Stimulated activated CD4-positive, alpha-beta T cell treated with anti-CD3 and anti-CD28 coated beads, TNF-alpha, amount 100 ng/mL, for 48 hours (primary cell): ENCODE measurements around the gene ING4.

ENCODE experiments used
- DNase-seq, 3 donors: peaks; one replicate each; pipeline ENCODE4 v3.0.0-alpha.2; 2020; ENCODE audit warnings: low read depth in 3 of 3

Gene ING4

DNA sequence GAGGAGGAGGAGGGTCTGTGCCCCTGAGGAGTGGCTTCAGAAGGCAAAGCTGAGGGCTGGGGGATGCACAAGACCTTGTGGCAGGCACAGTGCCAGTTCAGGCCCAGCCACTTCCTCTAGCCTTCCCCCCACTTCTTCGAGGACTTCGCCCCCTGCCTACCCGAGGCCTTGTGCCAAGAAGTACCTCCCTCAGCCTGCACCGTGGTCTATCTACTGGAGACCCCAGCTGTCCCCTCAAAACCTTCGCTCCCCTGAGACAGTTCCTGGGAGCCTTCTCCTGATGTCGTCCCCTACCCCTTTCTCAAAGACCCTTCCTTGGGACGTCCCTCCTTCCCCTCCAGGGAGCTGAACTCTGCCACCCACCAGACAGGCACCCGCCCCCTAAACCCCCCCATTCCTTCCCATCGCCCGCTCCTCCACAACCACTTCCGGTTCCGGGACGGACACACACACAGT, 25.7 kb upstream of the ING4 start:
- peak in 1 of 3 donors; percentile 23 for DNase-seq

- DNase-seq: no peak
These were observed 22.9 kb upstream of the ING4 start for GRCh38 chr12:6685814-6686213.

GRCh38 chr12:6684609-6685008, 21.7 kb upstream of the ING4 start:
- peak in 2 of 3 donors; percentile 22 to 60 for DNase-seq

- no peak for DNase-seq
These were observed 14.0 kb upstream of the ING4 start for GRCh38 chr12:6676962-6677361.

GRCh38 chr12:6672143-6672542, 9.2 kb upstream of the ING4 start:
- DNase-seq: no peak

DNA sequence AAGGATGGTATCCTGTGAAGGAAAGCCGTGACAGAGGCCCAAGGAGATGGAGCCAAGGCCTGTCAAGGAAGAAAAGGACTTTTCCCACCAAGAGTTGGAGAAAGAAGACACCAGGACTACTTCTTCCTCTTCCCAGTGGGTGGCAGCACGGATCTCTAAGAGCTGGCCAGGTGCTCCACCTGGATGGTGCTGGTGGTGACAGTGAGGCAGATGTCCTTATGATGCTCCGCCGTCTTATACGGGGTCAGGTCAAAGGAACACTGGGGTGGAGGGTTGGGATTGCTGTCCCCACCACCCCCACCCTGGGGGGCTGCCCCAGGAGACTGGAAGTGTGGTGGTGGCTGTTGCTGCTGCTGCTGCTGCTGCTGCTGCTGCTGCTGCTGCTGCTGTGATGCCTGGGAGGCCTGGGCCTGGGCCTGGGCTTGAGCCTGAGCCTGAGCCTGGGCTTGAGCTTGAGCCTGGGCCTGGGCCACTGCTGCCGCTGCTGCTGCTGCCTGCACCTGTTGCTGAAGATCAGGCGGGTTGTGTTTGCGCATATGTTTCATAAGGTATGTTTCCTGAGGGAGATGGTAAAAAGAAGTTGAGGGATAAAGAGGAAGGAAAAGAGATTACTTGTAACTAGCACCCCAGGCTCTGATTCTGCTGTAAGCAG, 4.8 kb upstream of the ING4 start:
- DNase-seq: no peak

- DNase-seq: no peak
These were observed 3.3 kb upstream of the ING4 start for GRCh38 chr12:6666211-6666610.

DNA sequence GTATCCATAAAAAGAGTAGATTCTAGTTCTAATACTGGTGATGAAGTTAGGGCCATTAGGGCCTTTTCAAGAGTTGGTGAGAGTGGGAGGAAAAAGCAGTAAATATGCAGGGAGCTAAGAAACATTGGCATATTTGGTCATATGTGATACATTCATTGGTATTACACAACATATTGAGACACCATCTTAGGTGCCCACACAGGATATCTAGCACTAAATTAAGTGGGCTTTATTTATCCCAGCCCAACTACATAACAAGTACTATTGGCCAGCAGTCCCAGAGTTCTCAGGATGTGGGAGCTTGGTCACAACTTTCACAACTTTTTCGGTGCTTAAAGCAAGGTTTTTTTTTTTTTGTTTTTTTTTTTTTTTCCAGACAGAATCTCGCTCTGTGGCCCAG, 2.0 kb upstream of the ING4 start:
- no peak for DNase-seq

GRCh38 chr12:6662602-6662905, 365 bp downstream of the ING4 start:
- no peak for DNase-seq

- DNase-seq: no peak
These were observed 8.9 kb downstream of the ING4 start for GRCh38 chr12:6653987-6654386.

- DNase-seq: no peak
These were observed 9.6 kb downstream of the ING4 start for GRCh38 chr12:6653342-6653741.

DNA sequence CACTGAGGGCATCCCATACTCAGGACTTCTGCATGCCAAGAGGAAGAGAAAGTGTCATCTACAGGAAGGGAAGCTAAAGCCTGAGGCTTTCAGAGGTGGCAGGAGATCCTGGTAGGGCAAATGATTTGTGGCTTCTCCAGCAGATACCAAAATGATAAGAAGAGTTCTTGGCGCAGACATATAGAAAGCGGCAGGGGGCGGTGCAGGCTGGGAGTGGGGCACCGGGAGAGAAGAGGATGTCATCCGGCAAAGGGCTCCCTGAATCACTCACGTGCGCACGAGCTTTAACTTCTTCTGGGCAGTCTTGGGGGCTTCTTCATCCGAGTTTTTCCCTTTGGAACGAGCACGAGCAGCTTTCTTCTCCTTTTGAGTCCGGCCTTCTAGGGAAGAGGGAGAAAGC, 10.5 kb downstream of the ING4 start:
- DNase-seq: no peak

- no peak for DNase-seq
These were observed 12.1 kb downstream of the ING4 start for GRCh38 chr12:6650832-6651231.

GRCh38 chr12:6647083-6647604, 15.8 kb downstream of the ING4 start, which contains the start of gene ACRBP:
Gene ACRBP (minus strand): TSS chr12:6647432. CDS start chr12:6647366, 66 bp downstream.
- DNase-seq: no peak

GRCh38 chr12:6646276-6647082, 16.4 kb downstream of the ING4 start:
- DNase-seq: no peak

DNA sequence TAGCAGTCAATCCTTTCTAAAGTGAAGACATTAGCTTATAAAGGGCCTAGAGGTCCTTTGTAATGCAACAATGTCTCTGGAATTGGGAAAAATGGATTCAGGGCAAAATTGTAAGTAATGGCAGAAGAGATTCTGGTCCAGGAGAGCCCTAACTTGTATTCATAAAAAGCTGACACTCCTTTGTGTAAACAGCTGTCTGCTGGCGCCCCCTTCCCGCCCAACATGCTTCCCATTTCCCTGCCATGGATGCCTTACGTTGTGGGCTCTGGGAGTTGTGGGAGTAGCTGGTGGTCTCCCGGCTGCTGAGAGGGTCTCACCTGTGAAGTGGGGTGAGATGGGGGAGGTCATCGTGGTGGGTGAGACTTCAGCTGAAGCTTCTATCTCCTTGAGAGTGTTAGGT, 18.0 kb downstream of the ING4 start:
- no peak for DNase-seq

DNA sequence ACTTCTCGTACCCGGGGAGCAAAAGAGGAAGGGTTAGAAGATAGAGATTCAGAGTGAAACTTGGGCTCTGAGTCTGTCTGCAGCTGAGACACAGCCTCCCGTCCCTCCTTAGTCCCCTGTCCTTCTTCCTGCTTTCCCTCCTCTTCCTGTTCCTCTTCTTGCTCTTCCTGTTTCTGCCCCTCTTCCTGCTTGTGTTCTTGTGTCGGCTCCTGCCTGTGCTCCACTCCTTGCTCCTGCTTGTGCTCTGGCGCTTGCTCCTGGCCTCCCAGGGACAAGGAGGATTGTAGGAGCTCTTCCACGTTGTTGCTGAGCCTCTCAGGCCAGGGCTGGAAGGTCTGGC, 18.7 kb downstream of the ING4 start:
- DNase-seq: no peak

DNA sequence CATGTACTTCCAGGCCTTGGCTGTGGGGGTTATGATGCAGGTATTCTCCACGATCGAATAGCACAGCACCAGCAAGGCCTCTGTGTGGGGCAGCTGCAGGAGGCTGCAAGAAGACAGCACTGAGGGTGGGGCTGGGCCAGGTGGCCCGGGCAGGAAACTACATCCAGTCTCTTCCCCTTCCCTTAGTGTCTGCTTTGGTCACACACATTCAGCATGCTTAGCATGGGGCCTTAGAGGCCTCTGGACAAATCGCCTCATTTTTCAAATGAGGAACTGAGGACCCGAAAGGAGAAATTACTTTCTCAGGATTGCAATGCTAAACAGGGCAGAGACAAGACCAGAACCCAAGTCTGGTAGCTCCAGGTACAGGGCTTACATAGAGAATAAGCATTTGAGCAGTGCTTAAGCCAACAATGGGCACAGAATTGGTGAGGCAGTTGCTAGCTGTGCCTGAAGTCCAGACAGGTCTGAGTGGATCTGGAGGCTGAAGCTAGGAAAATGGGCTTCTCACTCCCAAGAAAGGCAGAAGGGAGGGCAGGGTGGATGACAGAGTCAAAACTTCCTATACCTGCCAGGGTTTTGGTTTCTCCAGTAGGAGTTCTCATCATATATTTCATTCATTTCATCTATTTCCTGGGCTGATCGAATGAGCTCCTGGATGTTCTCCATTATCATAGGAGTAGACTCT, 19.2 kb downstream of the ING4 start:
- no peak for DNase-seq

GRCh38 chr12:6641131-6641530, 21.8 kb downstream of the ING4 start:
- no peak for DNase-seq

GRCh38 chr12:6640497-6640896, 22.4 kb downstream of the ING4 start:
- DNase-seq: no peak

- DNase-seq: no peak
These were observed 23.6 kb downstream of the ING4 start for GRCh38 chr12:6639151-6639801.

GRCh38 chr12:6638305-6638704, 24.6 kb downstream of the ING4 start:
- DNase-seq: no peak
